GM23338 (cell line): Measurements from ENCODE around the gene FAM3D. TPM values are rescaled to one million over a fixed set of nuclear protein-coding genes. Genes with fewer than 3 reads are reported as not detected.

ENCODE experiments used
- ATAC-seq: fragments of 200-7000 bp; cut with Tn5 transposase; 3 replicates; pipeline ENCODE4 v1.9.1; 2020
- DNase-seq: peaks from one replicate; pipeline ENCODE4 v3.0.0-alpha.2; 2015; ENCODE audit warnings: low spot score
- H2AFZ ChIP-seq: fragments of 200-600 bp; sonication (generic); 2 replicates; pipeline ENCODE4 v1.8.0; 2016; ENCODE audit warnings: antibody characterized with exemption, mild to moderate bottlenecking, moderate library complexity
- H3F3A ChIP-seq: fragments of 200-600 bp; sonication (generic); replicated peaks from 2 replicates; pipeline ENCODE4 v1.8.0; 2017; ENCODE audit warnings: antibody characterized with exemption, mixed run types, low read depth
- H3K27ac ChIP-seq: fragments of 200-600 bp; sonication (generic); 2 replicates; pipeline ENCODE4 v1.6.1; 2016; ENCODE audit warnings: low read depth
- H3K27me3 ChIP-seq: fragments of 200-600 bp; sonication (generic); 2 replicates; pipeline ENCODE4 v1.8.0; 2016; ENCODE audit warnings: mild to moderate bottlenecking, mixed run types, moderate library complexity; ENCODE audit not compliant: insufficient read depth
- H3K36me3 ChIP-seq: fragments of 200-600 bp; sonication (generic); 2 replicates; pipeline ENCODE4 v1.8.0; 2016; ENCODE audit warnings: mild to moderate bottlenecking; ENCODE audit not compliant: insufficient read depth
- H3K4me1 ChIP-seq: fragments of 200-600 bp; sonication (generic); 2 replicates; pipeline ENCODE4 v1.8.0; 2016; ENCODE audit warnings: mild to moderate bottlenecking, moderate library complexity; ENCODE audit not compliant: insufficient read depth
- H3K4me2 ChIP-seq: fragments of 200-600 bp; sonication (generic); 2 replicates; pipeline ENCODE4 v1.7.1; 2017; ENCODE audit warnings: mixed run types
- H3K4me3 ChIP-seq: fragments of 200-600 bp; sonication (generic); 2 replicates; pipeline ENCODE4 v1.6.1; 2016; ENCODE audit warnings: mixed run types
- H3K79me2 ChIP-seq: fragments of 200-600 bp; sonication (generic); replicated peaks from 2 replicates; pipeline ENCODE4 v1.8.0; 2017; ENCODE audit warnings: mild to moderate bottlenecking; ENCODE audit not compliant: insufficient read depth
- H3K9me2 ChIP-seq: fragments of 200-600 bp; sonication (generic); 2 replicates; pipeline ENCODE4 v1.8.0; 2017; ENCODE audit not compliant: insufficient read depth
- H4K20me1 ChIP-seq: fragments of 200-600 bp; sonication (generic); replicated peaks from 2 replicates; pipeline ENCODE4 v1.8.0; 2017; ENCODE audit warnings: mild to moderate bottlenecking; ENCODE audit not compliant: insufficient read depth
- H3K27ac Mint-ChIP-seq: 2 replicates; pipeline ENCODE4 v1.8.0; 2020; ENCODE audit warnings: inconsistent platforms, mild to moderate bottlenecking, moderate library complexity, mixed read lengths
- H3K27me3 Mint-ChIP-seq: 3 replicates; pipeline ENCODE4 v1.8.0; 2022; ENCODE audit warnings: low read depth, mild to moderate bottlenecking, moderate library complexity, mixed read lengths, inconsistent platforms; ENCODE audit not compliant: insufficient read depth, poor library complexity
- H3K36me3 Mint-ChIP-seq: 3 replicates; pipeline ENCODE4 v1.8.0; 2021; ENCODE audit warnings: low read depth, mild to moderate bottlenecking, inconsistent platforms, moderate library complexity, mixed read lengths
- H3K4me1 Mint-ChIP-seq: 3 replicates; pipeline ENCODE4 v1.8.0; 2020; ENCODE audit warnings: mild to moderate bottlenecking, inconsistent platforms, mixed read lengths
- H3K4me3 Mint-ChIP-seq: 3 replicates; pipeline ENCODE4 v1.8.0; 2021; ENCODE audit warnings: moderate library complexity, mild to moderate bottlenecking, inconsistent platforms, mixed read lengths
- H3K9me3 Mint-ChIP-seq: 3 replicates; pipeline ENCODE4 v1.8.0; 2020; ENCODE audit warnings: moderate library complexity, mild to moderate bottlenecking, inconsistent platforms, mixed read lengths
- CREB1 ChIP-seq: fragments of 250-450 bp; sonication (Bioruptor Pico); IDR thresholded peaks from 2 replicates; pipeline ENCODE4 v1.5.0; 2020; ENCODE audit warnings: low read depth, mild to moderate bottlenecking, moderate library complexity
- CTCF ChIP-seq, 2 experiments: fragments of 200-600 bp in 1 of 2; sonication (generic) in 1 of 2; conservative IDR thresholded peaks; 2 replicates each; pipeline versions ENCODE4 v1.5.1 to v1.6.1; 2016 to 2017; ENCODE audit warnings: antibody characterized with exemption in 2 of 2, low read depth in 2 of 2, mild to moderate bottlenecking in 2 of 2, moderate library complexity in 1 of 2
- ETS1 ChIP-seq: IDR thresholded peaks from 2 replicates; pipeline ENCODE4 v1.6.1; 2016; ENCODE audit warnings: antibody characterized with exemption
- EZH2phosphoT487 ChIP-seq: fragments of 200-600 bp; sonication (generic); IDR thresholded peaks from one replicate; pipeline ENCODE4 v1.8.1; 2018; ENCODE audit warnings: antibody characterized with exemption; ENCODE audit not compliant: unreplicated experiment
- NANOG ChIP-seq: IDR thresholded peaks from 2 replicates; pipeline ENCODE4 v1.6.1; 2016; ENCODE audit warnings: antibody characterized with exemption, borderline replicate concordance
- POLR2AphosphoS5 ChIP-seq: IDR thresholded peaks from 2 replicates; pipeline ENCODE4 v1.6.1; 2016; ENCODE audit warnings: antibody characterized with exemption, low read depth
- STAT1 ChIP-seq: IDR thresholded peaks from one replicate; pipeline ENCODE4 v1.6.1; 2016; ENCODE audit warnings: antibody characterized with exemption; ENCODE audit not compliant: unreplicated experiment
- ZNF114 ChIP-seq: fragments of 250-450 bp; sonication (Bioruptor Pico); IDR thresholded peaks from 2 replicates; pipeline ENCODE4 v1.5.0; 2020; ENCODE audit warnings: mild to moderate bottlenecking, moderate library complexity
- ZNF462 ChIP-seq: fragments of 250-450 bp; sonication (Bioruptor Pico); IDR thresholded peaks from 2 replicates; pipeline ENCODE4 v1.5.0; 2020; ENCODE audit warnings: mild to moderate bottlenecking, moderate library complexity
- polyA plus RNA-seq: library from polyadenylated mRNA; unstranded; fragments of >200 nt; fragmentation: Nextera tagmentation; extraction: Ambion mirVana; gene quantifications from 2 replicates; pipeline ENCODE4 v1.2.1, GENCODE V29; 2016
- total RNA-seq: library from RNA; depleted of rRNA; stranded (reverse); fragments of >200 nt; shearing (Covaris generic); gene quantifications from 2 replicates; pipeline ENCODE4 v1.2.3, GENCODE V29; 2014

The FAM3D gene
- total and polyA plus RNA-seq, 2 experiments from 2014 or later = 0.26 TPM; not detected in 1

- Histone ChIP-seq H4K20me1 (no peaks in the 10 kb centered on the region), H3K4me3 (no peak overlapping the region), H3K9me2 (no peaks in the 10 kb centered on the region), H3K4me2 (no peak overlapping the region), H3K79me2 (no peaks in the 10 kb centered on the region), H3F3A (no peaks in the 10 kb centered on the region), H3K4me1 (no peaks in the 10 kb centered on the region), H3K36me3 (no peaks in the 10 kb centered on the region), H2AFZ (no peak overlapping the region), H3K27me3 (no peaks in the 10 kb centered on the region), H3K27ac (no peak overlapping the region)
- Mint-ChIP-seq H3K4me1 (peaks cover 6% of the 10 kb centered on the region; the same call in 2 of the 3 replicates), H3K4me3 (no peak overlapping the region), H3K27me3 (peaks cover 5% of the 10 kb centered on the region), H3K9me3 (no peaks in the 10 kb centered on the region; the same call in 2 of the 3 replicates), H3K36me3 (no peaks in the 10 kb centered on the region), H3K27ac (no peak overlapping the region)
- ATAC-seq (no peak), DNase-seq (no peak)
- TF ChIP-seq EZH2phosphoT487 (no peak), POLR2AphosphoS5 (no peak), ETS1 (no peak), ZNF114 (CRISPR knock-in tag) (no peak)
These were observed 45.3 kb downstream of the FAM3D start for GRCh38 chr3:58621086-58621830.

GRCh38 chr3:58620421-58620820, 46.2 kb downstream of the FAM3D start:
- H3K27me3 Mint-ChIP-seq = peaks cover 10% of the 10 kb centered on the region
- H3K27ac ChIP-seq = no peak overlapping the region
- H3K36me3 ChIP-seq = no peaks in the 10 kb centered on the region
- no peaks in the 10 kb centered on the region for H3K79me2 ChIP-seq
- H2AFZ ChIP-seq = no peak overlapping the region
- ATAC-seq (no peak), DNase-seq (no peak)
- no peaks in the 10 kb centered on the region for H4K20me1 ChIP-seq
- no peak overlapping the region for H3K27ac Mint-ChIP-seq
- no peaks in the 10 kb centered on the region for H3F3A ChIP-seq
- H3K4me3 ChIP-seq = no peak overlapping the region
- H3K4me1 ChIP-seq = no peaks in the 10 kb centered on the region
- no peaks in the 10 kb centered on the region for H3K36me3 Mint-ChIP-seq
- H3K4me1 Mint-ChIP-seq = peaks cover 6% of the 10 kb centered on the region; the same call in 2 of the 3 replicates
- H3K4me3 Mint-ChIP-seq = no peak overlapping the region
- no peaks in the 10 kb centered on the region for H3K9me2 ChIP-seq
- H3K27me3 ChIP-seq = no peaks in the 10 kb centered on the region
- no peaks in the 10 kb centered on the region; the same call in 2 of the 3 replicates for H3K9me3 Mint-ChIP-seq
- H3K4me2 ChIP-seq = no peak overlapping the region
- TF ChIP-seq ETS1 = no peak
- TF ChIP-seq POLR2AphosphoS5 = no peak
- no peak for TF ChIP-seq CTCF (conservative IDR thresholded peaks at IDR 0.05; ENCODE audit: low read depth in 2 of 2)
- TF ChIP-seq ZNF462 = no peak
- no peak for TF ChIP-seq CREB1 (CRISPR knock-in tag)
- TF ChIP-seq ZNF114 (CRISPR knock-in tag) = no peak
- no peak for TF ChIP-seq NANOG
- TF ChIP-seq STAT1 = no peak
